Upper lobe of left lung (tissue), 6 donors: ENCODE results near the gene CACNB4. TPM values are rescaled to one million over a fixed set of nuclear protein-coding genes. Genes with fewer than 3 reads are reported as not detected.

Source experiments
- ATAC-seq, 2 donors: fragments of 200-7000 bp; cut with Tn5 transposase; one replicate each; pipeline ENCODE4 v1.9.1; 2022; ENCODE audit warnings: mild to moderate bottlenecking in 2 of 2, moderate library complexity in 2 of 2; ENCODE audit not compliant: low FRiP score in 2 of 2
- DNase-seq, 2 donors: peaks; one replicate each; pipeline ENCODE4 v3.0.0-alpha.2; 2019 to 2020
- H3K27ac ChIP-seq, 4 donors: fragments of 200-600 bp; sonication (generic); one replicate each; pipeline ENCODE4 v1.5.1; 2016 to 2019
- H3K27me3 ChIP-seq, 4 donors: fragments of 200-600 bp; sonication (generic); one replicate each; pipeline ENCODE4 v1.5.1; 2017 to 2019
- H3K36me3 ChIP-seq, 4 donors: fragments of 200-600 bp; sonication (generic); one replicate each; pipeline ENCODE4 v1.5.1; 2016 to 2019
- H3K4me1 ChIP-seq, 4 donors: fragments of 200-600 bp; sonication (generic); one replicate each; pipeline ENCODE4 v1.5.1; 2018 to 2019
- H3K4me3 ChIP-seq, 4 donors: fragments of 200-600 bp; sonication (generic); one replicate each; pipeline ENCODE4 v1.5.1; 2017 to 2019; ENCODE audit warnings: mild to moderate bottlenecking in 2 of 4, moderate library complexity in 1 of 4
- H3K9me3 ChIP-seq, 4 donors: fragments of 200-600 bp; sonication (generic); one replicate each; pipeline ENCODE4 v1.5.1; 2018 to 2019
- EP300 ChIP-seq, 4 donors: sonication (generic); formaldehyde crosslinking; IDR thresholded peaks; one replicate each; pipeline ENCODE4 v1.5.1; 2017; ENCODE audit warnings: antibody characterized with exemption in 4 of 4, control low read depth in 2 of 4
- POLR2A ChIP-seq, 4 donors: fragments of 450-650 bp; IDR thresholded peaks; one replicate each; pipeline ENCODE4 v1.5.1; 2016 to 2017; ENCODE audit warnings: antibody characterized with exemption in 4 of 4, mild to moderate bottlenecking in 2 of 4
- POLR2AphosphoS5 ChIP-seq, 2 donors: sonication (generic); formaldehyde crosslinking; IDR thresholded peaks; one replicate each; pipeline ENCODE4 v1.5.1; 2017; ENCODE audit warnings: antibody characterized with exemption in 2 of 2
- WGBS, 2 donors: methylation state at CpG; one replicate each; pipeline ENCODE4 v1.1.5; 2017 to 2018; 5-methylcytosine and 5-hydroxymethylcytosine counted together
- total RNA-seq, 6 donors: library from RNA; depleted of rRNA in 4 of 6; stranded (reverse); fragments of >200 nt in 4 of 6; gene quantifications; one replicate each; pipeline versions ENCODE4 v1.1.0 to v1.2.1, GENCODE V29; 2016 to 2021
- TF ChIP-seq, protein P1 (sequence below), 6 experiments: fragments of 450-650 bp in 4 of 6; fragments of 200-600 bp in 2 of 6; sonication (generic) in 2 of 6; IDR thresholded peaks; one replicate each; pipeline ENCODE4 v1.5.1; 2016 to 2019; ENCODE audit warnings: antibody characterized with exemption in 6 of 6
- donor health status: DM: no; HTN: no; CAD: no; lungs with moderate emphysema.
- donor health status: DM: no; HTN: yes; CAD: no; lungs with severe emphysema.

Gene CACNB4
- total RNA-seq, 6 donors from 2014 or later: 7.7 to 21.0 (median 12.8) TPM

DNA sequence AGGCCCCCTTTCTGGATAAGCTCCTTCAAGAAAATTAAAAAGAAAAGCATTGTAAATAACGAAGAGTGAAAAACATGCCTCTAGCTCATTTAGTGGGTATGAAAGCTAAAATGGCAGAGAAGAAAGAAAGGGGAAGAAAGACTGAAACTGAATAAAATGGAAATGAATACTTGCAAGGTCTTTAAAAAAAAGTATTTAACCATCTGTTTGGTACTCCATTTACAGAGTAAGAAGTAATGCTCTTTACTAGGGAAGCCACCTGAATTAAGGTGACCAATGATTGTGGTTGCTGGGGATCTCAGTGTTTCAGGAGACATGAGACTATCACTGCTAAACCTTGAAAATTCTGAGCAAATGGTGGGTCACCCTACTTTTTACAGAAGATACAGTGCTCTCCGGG is 253.0 kb downstream of the CACNB4 start:
- TF ChIP-seq EP300 (IDR thresholded peaks at IDR 0.05) (no peak), POLR2A (IDR thresholded peaks at IDR 0.05) (no peak), POLR2AphosphoS5 (IDR thresholded peaks at IDR 0.05) (no peak)
- TF ChIP-seq, protein P1, sequence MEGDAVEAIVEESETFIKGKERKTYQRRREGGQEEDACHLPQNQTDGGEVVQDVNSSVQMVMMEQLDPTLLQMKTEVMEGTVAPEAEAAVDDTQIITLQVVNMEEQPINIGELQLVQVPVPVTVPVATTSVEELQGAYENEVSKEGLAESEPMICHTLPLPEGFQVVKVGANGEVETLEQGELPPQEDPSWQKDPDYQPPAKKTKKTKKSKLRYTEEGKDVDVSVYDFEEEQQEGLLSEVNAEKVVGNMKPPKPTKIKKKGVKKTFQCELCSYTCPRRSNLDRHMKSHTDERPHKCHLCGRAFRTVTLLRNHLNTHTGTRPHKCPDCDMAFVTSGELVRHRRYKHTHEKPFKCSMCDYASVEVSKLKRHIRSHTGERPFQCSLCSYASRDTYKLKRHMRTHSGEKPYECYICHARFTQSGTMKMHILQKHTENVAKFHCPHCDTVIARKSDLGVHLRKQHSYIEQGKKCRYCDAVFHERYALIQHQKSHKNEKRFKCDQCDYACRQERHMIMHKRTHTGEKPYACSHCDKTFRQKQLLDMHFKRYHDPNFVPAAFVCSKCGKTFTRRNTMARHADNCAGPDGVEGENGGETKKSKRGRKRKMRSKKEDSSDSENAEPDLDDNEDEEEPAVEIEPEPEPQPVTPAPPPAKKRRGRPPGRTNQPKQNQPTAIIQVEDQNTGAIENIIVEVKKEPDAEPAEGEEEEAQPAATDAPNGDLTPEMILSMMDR (IDR thresholded peaks at IDR 0.05): no peak
- no peak overlapping the region for H3K4me3 ChIP-seq
- DNase-seq: no peak
- 92 to 100% methylated on average over 2 of the region's 2 CpGs for WGBS, 2 donors
- no peaks in the 10 kb centered on the region for H3K9me3 ChIP-seq
- no peak overlapping the region for H3K27ac ChIP-seq
- ATAC-seq: no peak
- peaks cover 0 to 16% (median 4%) of the 10 kb centered on the region in 4 donors for H3K4me1 ChIP-seq
- no peaks in the 10 kb centered on the region for H3K36me3 ChIP-seq
- H3K27me3 ChIP-seq: no peaks in the 10 kb centered on the region

- H3K27ac ChIP-seq: no peak overlapping the region
- peaks cover 0 to 16% (median 6%) of the 10 kb centered on the region in 4 donors for H3K4me1 ChIP-seq
- H3K27me3 ChIP-seq: no peaks in the 10 kb centered on the region
- H3K36me3 ChIP-seq: no peaks in the 10 kb centered on the region
- ATAC-seq (no peak), DNase-seq (no peak)
- H3K4me3 ChIP-seq: no peak overlapping the region
- H3K9me3 ChIP-seq: no peaks in the 10 kb centered on the region
- TF ChIP-seq EP300 (IDR thresholded peaks at IDR 0.05) (no peak), POLR2AphosphoS5 (IDR thresholded peaks at IDR 0.05) (no peak), POLR2A (IDR thresholded peaks at IDR 0.05) (no peak)
- TF ChIP-seq, protein P1 (IDR thresholded peaks at IDR 0.05): no peak
- 83 to 89% methylated on average over 2 to 4 of the region's 4 CpGs for WGBS, 2 donors
Measured at GRCh38 chr2:151845481-151845880, 253.4 kb downstream of the CACNB4 start.

DNA sequence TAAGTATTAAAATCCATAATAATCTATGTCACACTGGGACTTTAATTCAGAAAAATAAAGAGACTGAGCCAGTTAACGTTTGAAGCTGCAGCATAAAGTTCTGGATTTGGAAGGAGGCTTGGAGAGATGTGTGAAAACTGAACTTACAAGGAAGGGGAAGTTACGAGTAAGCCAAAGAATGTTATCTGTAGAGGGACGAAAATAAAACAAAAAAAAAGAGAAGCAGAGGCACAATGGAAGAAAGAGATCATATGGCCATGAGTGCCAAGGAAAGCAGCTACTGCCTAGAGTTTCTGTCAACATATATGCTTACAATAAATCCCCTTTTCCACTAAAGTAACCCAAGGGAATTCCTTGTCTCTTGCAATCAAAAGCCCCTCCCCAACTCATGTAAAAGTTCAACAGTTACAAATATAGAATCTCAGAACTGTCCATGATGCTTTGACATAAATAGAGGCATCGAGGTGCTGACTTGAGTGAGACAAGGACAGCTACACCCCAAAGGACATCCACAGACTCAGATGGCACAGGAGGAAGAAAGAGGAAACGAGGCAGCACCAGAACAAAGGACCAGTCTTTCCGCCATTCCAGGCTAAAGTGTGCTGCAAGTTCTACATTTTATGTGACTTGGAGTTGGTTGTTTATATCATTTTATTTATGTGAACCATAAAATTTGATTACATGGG is 254.5 kb downstream of the CACNB4 start:
- 48 to 53% methylated on average over 6 of the region's 6 CpGs for WGBS, 2 donors
- TF ChIP-seq POLR2AphosphoS5 (IDR thresholded peaks at IDR 0.05) (no peak), EP300 (IDR thresholded peaks at IDR 0.05) (no peak), POLR2A (IDR thresholded peaks at IDR 0.05) (no peak)
- TF ChIP-seq, protein P1 (IDR thresholded peaks at IDR 0.05): no peak
- H3K27ac ChIP-seq: no peak overlapping the region
- no peak for ATAC-seq
- no peak overlapping the region for H3K4me3 ChIP-seq
- H3K4me1 ChIP-seq: peaks cover 0 to 13% (median 3%) of the 10 kb centered on the region in 4 donors
- DNase-seq: no peak
- no peaks in the 10 kb centered on the region for H3K27me3 ChIP-seq
- no peaks in the 10 kb centered on the region for H3K36me3 ChIP-seq
- no peaks in the 10 kb centered on the region for H3K9me3 ChIP-seq

GRCh38 chr2:151843691-151844061 is 255.2 kb downstream of the CACNB4 start:
- Histone ChIP-seq H3K9me3 (no peaks in the 10 kb centered on the region), H3K4me3 (no peak overlapping the region), H3K27ac (no peak overlapping the region), H3K27me3 (no peaks in the 10 kb centered on the region), H3K4me1 (peaks cover 0 to 11% (median 2%) of the 10 kb centered on the region in 4 donors), H3K36me3 (no peaks in the 10 kb centered on the region)
- TF ChIP-seq EP300 (IDR thresholded peaks at IDR 0.05) (no peak), POLR2A (IDR thresholded peaks at IDR 0.05) (no peak), POLR2AphosphoS5 (IDR thresholded peaks at IDR 0.05) (no peak)
- TF ChIP-seq, protein P1 (IDR thresholded peaks at IDR 0.05): no peak
- DNase-seq (no peak), ATAC-seq (no peak)
- WGBS, 2 donors: 95% methylated on average over 1 of the region's 1 CpG
